Fibroblast of pulmonary artery (primary cell): ENCODE measurements around the gene MBP.
"Not testable (repeated sequence)": the region's sequence is repeated elsewhere in the genome, so short reads cannot be mapped to it uniquely, and the experiment has no call there.

ENCODE experiments used
- DNase-seq: peaks from one replicate; pipeline ENCODE4 v3.0.0-alpha.2; 2010; ENCODE audit warnings: low read depth
- H3K4me3 ChIP-seq: replicated peaks from 2 replicates; pipeline ENCODE4 v1.5.1; 2011; ENCODE audit warnings: low read depth, mild to moderate bottlenecking, control low read depth, low read length, moderate library complexity
- TF ChIP-seq, protein P1 (sequence below): IDR thresholded peaks from 2 replicates; pipeline ENCODE4 v1.5.1; 2011; ENCODE audit warnings: mild to moderate bottlenecking, control low read depth, low read length, inconsistent platforms; ENCODE audit errors: missing control alignments

Gene MBP

DNA sequence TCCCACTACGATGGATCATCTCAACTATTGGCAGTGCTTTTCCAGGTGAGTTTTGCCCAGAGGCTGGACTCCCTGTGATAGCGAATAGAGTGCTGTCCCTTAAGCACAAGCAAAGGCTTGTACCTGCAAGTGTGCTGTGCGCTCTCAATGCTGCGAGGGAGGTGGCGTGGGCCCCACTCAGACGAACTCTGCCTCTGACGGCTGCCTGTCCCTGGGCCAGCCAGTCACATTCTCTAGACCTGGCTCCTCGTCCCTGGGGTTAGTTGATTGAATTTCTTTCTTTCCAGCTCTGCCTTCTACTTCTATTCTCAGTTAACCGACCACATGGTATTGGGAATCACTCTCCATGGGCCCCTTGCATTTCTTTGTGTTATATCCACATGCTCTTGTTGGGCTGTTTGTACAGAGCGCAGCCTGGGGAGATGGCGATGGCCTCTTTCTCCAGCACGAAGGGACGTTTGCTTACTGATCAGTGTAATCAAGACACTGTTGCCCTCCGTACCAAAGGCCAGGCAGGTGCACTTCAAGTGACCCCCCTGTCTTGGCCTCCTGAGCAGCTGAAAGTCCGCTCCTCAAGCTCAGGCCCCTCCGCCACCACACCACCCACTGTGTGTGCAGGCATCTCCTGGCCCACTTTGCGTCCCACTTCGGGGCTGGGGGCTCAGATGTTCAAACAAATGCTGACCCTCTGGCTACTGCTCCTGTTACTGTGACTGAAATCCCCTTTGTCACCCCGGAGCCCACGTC, 158.9 kb downstream of the MBP start:
- no peak overlapping the region for H3K4me3 ChIP-seq
- TF ChIP-seq, protein P1, sequence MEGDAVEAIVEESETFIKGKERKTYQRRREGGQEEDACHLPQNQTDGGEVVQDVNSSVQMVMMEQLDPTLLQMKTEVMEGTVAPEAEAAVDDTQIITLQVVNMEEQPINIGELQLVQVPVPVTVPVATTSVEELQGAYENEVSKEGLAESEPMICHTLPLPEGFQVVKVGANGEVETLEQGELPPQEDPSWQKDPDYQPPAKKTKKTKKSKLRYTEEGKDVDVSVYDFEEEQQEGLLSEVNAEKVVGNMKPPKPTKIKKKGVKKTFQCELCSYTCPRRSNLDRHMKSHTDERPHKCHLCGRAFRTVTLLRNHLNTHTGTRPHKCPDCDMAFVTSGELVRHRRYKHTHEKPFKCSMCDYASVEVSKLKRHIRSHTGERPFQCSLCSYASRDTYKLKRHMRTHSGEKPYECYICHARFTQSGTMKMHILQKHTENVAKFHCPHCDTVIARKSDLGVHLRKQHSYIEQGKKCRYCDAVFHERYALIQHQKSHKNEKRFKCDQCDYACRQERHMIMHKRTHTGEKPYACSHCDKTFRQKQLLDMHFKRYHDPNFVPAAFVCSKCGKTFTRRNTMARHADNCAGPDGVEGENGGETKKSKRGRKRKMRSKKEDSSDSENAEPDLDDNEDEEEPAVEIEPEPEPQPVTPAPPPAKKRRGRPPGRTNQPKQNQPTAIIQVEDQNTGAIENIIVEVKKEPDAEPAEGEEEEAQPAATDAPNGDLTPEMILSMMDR: no peak
- no peak for DNase-seq

DNA sequence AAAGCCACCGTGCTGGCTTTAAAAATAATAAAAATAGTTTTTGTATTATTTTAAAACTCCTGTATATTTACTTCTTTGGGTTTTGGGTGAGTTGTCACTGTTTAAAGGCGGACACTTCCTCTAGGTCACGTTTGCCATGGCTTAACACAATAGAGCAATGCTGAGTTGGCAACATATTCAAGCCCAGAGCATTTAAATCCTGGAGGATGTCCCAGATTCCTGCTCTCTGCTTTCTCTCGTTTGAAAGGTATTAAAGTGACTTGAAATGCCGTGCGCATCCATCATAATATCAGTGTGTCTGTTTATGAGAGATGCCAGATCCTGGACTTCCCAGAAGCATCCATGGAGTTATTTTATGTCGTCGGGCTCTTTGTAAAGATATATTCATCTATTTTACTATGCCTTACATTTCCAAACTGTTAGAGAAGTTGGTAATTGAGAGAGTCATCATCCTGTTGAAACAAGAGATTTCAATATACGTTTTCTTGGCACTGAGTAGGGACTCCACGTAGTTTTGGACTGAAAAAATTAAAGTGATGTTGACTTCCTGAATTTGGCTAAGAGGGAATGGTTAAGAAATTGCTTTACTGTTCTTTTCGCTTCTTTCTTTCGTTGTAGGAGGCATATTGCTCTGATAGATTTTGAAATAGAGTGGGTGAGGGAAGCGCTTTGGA, 159.6 kb downstream of the MBP start:
- TF ChIP-seq, protein P1: no peak
- peak; percentile 38 for DNase-seq
- H3K4me3 ChIP-seq: no peak overlapping the region

DNA sequence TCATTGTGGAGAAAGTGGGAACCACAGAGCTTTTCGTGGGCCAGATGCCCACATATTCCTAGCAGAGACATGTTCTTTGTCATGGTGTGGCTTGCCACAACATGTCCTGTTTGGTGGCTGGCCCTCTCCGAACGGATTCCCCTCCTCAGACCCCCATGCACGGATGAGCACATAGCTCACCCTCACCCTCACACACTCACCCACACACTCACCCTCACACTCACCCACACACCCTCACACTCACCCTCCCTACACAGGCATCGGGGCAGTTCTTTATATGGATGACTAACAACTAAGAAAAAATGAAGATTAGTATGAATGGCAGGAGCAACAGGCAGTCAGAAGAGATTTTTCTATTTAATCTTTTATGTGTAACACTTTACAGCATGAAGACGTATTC, 160.3 kb downstream of the MBP start:
- TF ChIP-seq, protein P1: no peak
- DNase-seq: no peak
- H3K4me3 ChIP-seq: no peak overlapping the region

DNA sequence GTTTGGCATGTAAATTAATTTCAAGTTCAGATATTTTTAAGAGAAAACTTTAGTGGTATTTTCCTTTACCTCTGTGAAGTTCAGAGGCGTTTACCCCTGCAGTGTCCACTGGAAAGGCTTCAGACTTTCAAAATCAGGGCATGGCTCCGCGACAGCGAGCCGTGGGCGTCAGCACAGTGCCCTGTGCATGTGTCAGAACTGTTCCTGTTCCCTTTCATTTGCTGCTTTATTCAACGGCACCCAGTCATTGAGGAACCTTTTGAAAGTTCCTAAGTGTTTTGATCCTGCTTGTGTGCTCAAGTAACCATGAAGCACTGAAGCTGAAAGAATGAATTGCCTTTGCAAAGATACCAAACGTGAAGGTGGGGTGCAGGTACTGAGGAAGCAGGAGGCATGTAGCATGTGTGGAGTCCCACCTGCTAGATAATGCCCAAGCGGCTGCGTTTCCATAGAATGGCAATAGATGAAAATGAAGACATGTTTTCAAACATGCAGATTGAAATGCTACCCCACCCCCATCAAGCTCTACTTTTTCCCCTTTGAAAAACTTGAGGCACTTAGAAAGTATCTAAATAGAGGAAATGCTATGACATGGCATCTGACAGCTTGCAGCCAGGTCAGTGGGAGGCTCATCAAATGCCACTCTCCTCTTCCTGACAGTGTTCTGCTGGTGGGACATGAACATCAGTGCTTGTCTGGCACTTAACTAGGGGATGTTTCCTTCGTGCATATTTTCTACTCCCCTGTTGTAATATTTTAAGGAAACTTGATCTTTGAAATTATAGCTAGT, 161.6 kb downstream of the MBP start:
- no peak for DNase-seq
- no peak overlapping the region for H3K4me3 ChIP-seq
- TF ChIP-seq, protein P1: no peak

DNA sequence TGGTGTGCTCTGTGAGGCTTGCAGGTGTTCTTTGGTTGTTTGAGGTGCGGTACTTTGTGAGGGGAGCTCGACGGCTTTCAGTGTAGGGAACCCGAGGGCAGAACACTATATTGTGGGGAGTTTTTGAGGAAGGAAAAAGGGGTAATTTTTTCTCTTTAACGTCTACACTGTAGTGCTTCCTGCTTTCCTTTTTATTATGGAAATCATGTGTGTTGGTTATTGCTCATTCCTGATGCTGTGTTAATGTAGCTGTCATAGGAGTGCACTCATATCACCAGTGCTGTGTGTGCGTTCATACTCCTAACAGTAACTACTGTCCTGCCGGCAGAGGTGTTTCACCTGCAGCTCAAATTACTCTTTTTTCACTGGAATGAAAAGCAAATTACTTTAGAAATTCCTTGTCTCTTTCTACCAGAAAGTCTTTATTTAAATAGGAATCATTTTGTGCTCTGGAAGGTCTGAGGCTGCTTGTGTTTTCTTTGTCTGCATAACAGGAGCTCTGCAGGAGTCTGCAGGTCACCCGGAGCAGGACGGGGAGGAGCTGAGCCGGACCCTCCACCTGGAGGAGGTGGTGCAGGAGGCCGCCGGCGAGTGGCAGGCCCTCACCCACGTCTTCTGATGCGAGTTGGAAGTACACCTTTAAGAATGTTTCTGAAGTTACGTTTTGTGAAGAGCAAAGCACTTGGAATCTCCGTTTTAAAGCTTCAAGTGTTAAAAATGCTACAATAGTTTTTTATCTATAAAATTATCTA, 164.7 kb downstream of the MBP start:
- TF ChIP-seq, protein P1: no peak
- DNase-seq: no peak
- H3K4me3 ChIP-seq: no peak overlapping the region

DNA sequence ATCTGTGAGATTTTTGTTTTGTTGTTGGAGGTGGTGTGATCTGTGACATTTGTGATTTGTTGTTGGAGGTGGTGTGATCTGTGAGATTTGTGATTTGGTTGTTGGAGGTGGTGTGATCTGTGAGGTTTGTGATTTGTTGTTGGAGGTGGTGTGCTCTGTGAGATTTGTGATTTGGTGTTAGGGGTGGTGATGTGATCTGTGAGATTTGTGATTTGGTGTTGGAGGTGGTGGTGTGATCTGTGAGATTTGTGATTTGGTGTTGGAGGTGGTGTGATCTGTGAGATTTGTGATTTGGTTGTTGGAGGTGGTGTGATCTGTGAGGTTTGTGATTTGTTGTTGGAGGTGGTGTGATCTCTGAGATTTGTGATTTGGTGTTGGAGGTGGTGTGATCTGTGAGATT, 165.3 kb downstream of the MBP start:
- H3K4me3 ChIP-seq, DNase-seq: not testable (repeated sequence)

DNA sequence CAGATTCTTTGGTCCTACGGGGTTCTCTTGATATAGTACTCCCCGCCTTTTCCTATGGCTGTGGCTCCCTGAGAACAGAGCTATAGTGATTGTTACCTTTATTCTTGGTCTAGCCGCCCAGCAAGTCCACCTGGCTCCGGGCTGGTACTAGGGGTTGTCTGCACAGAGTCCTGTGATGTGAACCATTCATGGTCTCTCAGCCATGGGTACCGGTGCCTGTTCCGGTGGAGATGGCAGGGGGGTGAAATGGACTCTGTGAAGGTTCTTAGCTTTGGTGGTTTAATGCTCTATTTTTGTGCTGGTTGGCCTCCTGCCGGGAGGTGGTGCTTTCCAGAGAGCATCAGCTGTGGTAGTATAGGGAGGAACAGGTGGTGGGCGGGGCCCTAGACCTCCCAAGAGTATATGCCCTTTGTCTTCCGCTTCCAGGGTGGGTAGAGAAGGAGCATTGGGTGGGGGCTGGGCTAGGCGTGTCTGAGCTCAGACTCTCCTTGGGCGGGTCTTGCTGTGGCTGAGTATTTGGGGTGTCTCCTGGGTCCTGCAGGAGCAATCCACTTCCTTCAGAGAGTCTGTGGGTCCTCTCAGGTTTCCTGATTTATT, 166.9 kb downstream of the MBP start:
- not testable (repeated sequence) for H3K4me3 ChIP-seq, DNase-seq
